SHP77 treated with DMSO at 0.1 percent for 48 hours (cell line): ENCODE measurements around the gene STX10.
"Not testable (repeated sequence)": the region's sequence is repeated elsewhere in the genome, so short reads cannot be mapped to it uniquely, and the experiment has no call there.

ENCODE experiments used
- DNase-seq: peaks from one replicate; lab custom pipeline; 2025; lab: John Stamatoyannopoulos, UW

The STX10 gene

GRCh38 chr19:13164343-13165161, 14.4 kb upstream of the STX10 start:
- peak; percentile 26 for DNase-seq

- peak; percentile 59 for DNase-seq
These were observed 13.6 kb upstream of the STX10 start for GRCh38 chr19:13163609-13164342.

- DNase-seq = peak; percentile 93
These were observed 12.8 kb upstream of the STX10 start for GRCh38 chr19:13162724-13163608.

GRCh38 chr19:13160557-13160956, 10.4 kb upstream of the STX10 start:
- DNase-seq = no peak

- no peak for DNase-seq
These were observed 9.5 kb upstream of the STX10 start for GRCh38 chr19:13159713-13160112.

- DNase-seq = peak; percentile 28
These were observed 5.5 kb upstream of the STX10 start for GRCh38 chr19:13155472-13156359.

- no peak for DNase-seq
These were observed 4.8 kb upstream of the STX10 start for GRCh38 chr19:13154911-13155471.

- DNase-seq = no peak
These were observed 4.1 kb upstream of the STX10 start for GRCh38 chr19:13154241-13154778.

GRCh38 chr19:13153569-13154240, 3.5 kb upstream of the STX10 start:
- no peak for DNase-seq

- DNase-seq = peak; percentile 92
These were observed 2.9 kb upstream of the STX10 start for GRCh38 chr19:13152974-13153568.

GRCh38 chr19:13152356-13152973, 2.3 kb upstream of the STX10 start:
- no peak for DNase-seq

- peak; percentile 90 for DNase-seq
These were observed 1.6 kb upstream of the STX10 start for GRCh38 chr19:13151605-13152355.

- no peak for DNase-seq
These were observed 893 bp upstream of the STX10 start for GRCh38 chr19:13150931-13151604.

GRCh38 chr19:13149628-13150186, 468 bp downstream of the STX10 start:
- DNase-seq = no peak

- not testable (repeated sequence) for DNase-seq
These were observed 975 bp downstream of the STX10 start for GRCh38 chr19:13149173-13149627.

- DNase-seq = no peak
These were observed 3.2 kb downstream of the STX10 start for GRCh38 chr19:13146763-13147563.
